Mucosa of descending colon (tissue), 3 donors: ENCODE data around the gene BAHCC1. TPM values are rescaled to one million over a fixed set of nuclear protein-coding genes. Genes with fewer than 3 reads are reported as not detected.

Experiments used
- ATAC-seq: fragments of 200-7000 bp; cut with Tn5 transposase; one replicate; pipeline ENCODE4 v1.9.1; 2020; ENCODE audit warnings: mild to moderate bottlenecking, moderate library complexity
- DNase-seq, 3 donors: peaks; one replicate each; pipeline ENCODE4 v3.0.0-alpha.2; 2020
- H3K36me3 ChIP-seq: fragments of 200-600 bp; one replicate; pipeline ENCODE4 v1.8.0; 2021; ENCODE audit warnings: low read depth, mild to moderate bottlenecking
- H3K4me1 ChIP-seq: fragments of 200-600 bp; one replicate; pipeline ENCODE4 v1.8.0; 2021; ENCODE audit warnings: low read depth, mild to moderate bottlenecking
- H3K4me3 ChIP-seq: fragments of 200-600 bp; one replicate; pipeline ENCODE4 v1.8.0; 2021; ENCODE audit warnings: mild to moderate bottlenecking
- H3K9me3 ChIP-seq: fragments of 200-600 bp; one replicate; pipeline ENCODE4 v1.8.0; 2021; ENCODE audit warnings: mild to moderate bottlenecking
- CTCF ChIP-seq: fragments of 200-600 bp; IDR thresholded peaks from one replicate; pipeline ENCODE4 v1.8.0; 2022; ENCODE audit warnings: antibody characterized with exemption, mild to moderate bottlenecking
- intact Hi-C, 2 donors: fragments of 100-400 bp; cut with DNase I in 1 of 2; cut with micrococcal nuclease in 1 of 2; formaldehyde crosslinking; loops; one replicate each; pipeline versions ENCODE4 v1.11.0 to v1.11.1; 2022; cut with DNase I, micrococcal nuclease
- total RNA-seq, 3 donors: library from RNA; stranded (reverse); fragmentation: NEBNext Ultra II Directional in 2 of 3; extraction: Animal tissue kit (Norgen Biotek cat#: 25700) in 2 of 3; gene quantifications; one replicate each; pipeline versions ENCODE4 v1.2.1 to v1.2.4, GENCODE V29; 2021 to 2023
- donor health status: DM: no; HTN: no; CAD: no; lungs with moderate emphysema.
- donor health status: DM: no; HTN: no; CAD: no.
- donor health status: DM: no; HTN: yes; CAD: no.

BAHCC1 gene
- total RNA-seq, 3 donors from 2014 or later: 14.0 to 27.4 (median 16.5) TPM

GRCh38 chr17:81500047-81500446 is 104.8 kb downstream of the BAHCC1 start:
- ATAC-seq: peak; percentile 8
- no peak overlapping the region for H3K4me3 ChIP-seq
- TF ChIP-seq CTCF: no peak
- DNase-seq: no peak
- H3K9me3 ChIP-seq: no peaks in the 10 kb centered on the region
- H3K4me1 ChIP-seq: no peaks in the 10 kb centered on the region
- H3K36me3 ChIP-seq: no peaks in the 10 kb centered on the region
- intact Hi-C loops: no loop called here

GRCh38 chr17:81502471-81503017 is 107.3 kb downstream of the BAHCC1 start:
- DNase-seq (no peak), ATAC-seq (no peak)
- H3K36me3 ChIP-seq: no peaks in the 10 kb centered on the region
- H3K4me3 ChIP-seq: no peak overlapping the region
- no peaks in the 10 kb centered on the region for H3K4me1 ChIP-seq
- no peak for TF ChIP-seq CTCF
- intact Hi-C loops: no loop called here
- no peaks in the 10 kb centered on the region for H3K9me3 ChIP-seq

GRCh38 chr17:81503619-81504018 is 108.4 kb downstream of the BAHCC1 start:
- Histone ChIP-seq H3K36me3 (no peaks in the 10 kb centered on the region), H3K9me3 (no peaks in the 10 kb centered on the region), H3K4me3 (no peak overlapping the region), H3K4me1 (no peaks in the 10 kb centered on the region)
- intact Hi-C loops: no loop called here
- TF ChIP-seq CTCF: no peak
- DNase-seq (no peak), ATAC-seq (no peak)

GRCh38 chr17:81508639-81509206 is 113.5 kb downstream of the BAHCC1 start:
- Histone ChIP-seq H3K36me3 (no peaks in the 10 kb centered on the region), H3K9me3 (no peaks in the 10 kb centered on the region), H3K4me1 (peaks cover 12% of the 10 kb centered on the region), H3K4me3 (no peak overlapping the region)
- intact Hi-C loops: no loop called here
- ATAC-seq (peak; percentile 1), DNase-seq (peak in 1 of 3 donors; percentile 36)
- TF ChIP-seq CTCF: no peak

- Histone ChIP-seq H3K9me3 (no peaks in the 10 kb centered on the region), H3K4me1 (peaks cover 12% of the 10 kb centered on the region), H3K36me3 (no peaks in the 10 kb centered on the region), H3K4me3 (peak overlapping the region; percentile 98)
- peak in 2 of 3 donors; percentile 48 to 51 for DNase-seq
- intact Hi-C loops: no loop called here
- ATAC-seq: no peak
- TF ChIP-seq CTCF: no peak
Measured at GRCh38 chr17:81509207-81509971, 114.1 kb downstream of the BAHCC1 start.
